Middle frontal gyrus (tissue), 1 donor: Measurements from ENCODE around the gene SAP30BP.
A peak's percentile ranks its signal among the peaks of the same experiment; 100 is the strongest.
"Not testable (repeated sequence)": the region's sequence is repeated elsewhere in the genome, so short reads cannot be mapped to it uniquely, and the experiment has no call there.

ENCODE experiments used
- DNase-seq: peaks from one replicate; pipeline ENCODE4 v3.0.0-alpha.2; 2015; ENCODE audit warnings: low spot score; ENCODE audit errors: extremely low spot score

SAP30BP gene

GRCh38 chr17:75633486-75634375 is 33.4 kb upstream of the SAP30BP start:
- peak; percentile 61 for DNase-seq

GRCh38 chr17:75634376-75634740 is 32.8 kb upstream of the SAP30BP start:
- DNase-seq = no peak

- no peak for DNase-seq
Observed at GRCh38 chr17:75634754-75635609, 32.2 kb upstream of the SAP30BP start.

- no peak for DNase-seq
Observed at GRCh38 chr17:75635610-75636202, 31.4 kb upstream of the SAP30BP start.

GRCh38 chr17:75636381-75637142 is 30.6 kb upstream of the SAP30BP start:
- DNase-seq = no peak

- no peak for DNase-seq
Observed at GRCh38 chr17:75637143-75637538, 30.0 kb upstream of the SAP30BP start.

- no peak for DNase-seq
Observed at GRCh38 chr17:75637551-75637950, 29.6 kb upstream of the SAP30BP start.

- not testable (repeated sequence) for DNase-seq
Observed at GRCh38 chr17:75638039-75638438, 29.1 kb upstream of the SAP30BP start.

GRCh38 chr17:75638893-75639292 is 28.2 kb upstream of the SAP30BP start:
- no peak for DNase-seq

GRCh38 chr17:75639327-75639726 is 27.8 kb upstream of the SAP30BP start:
- no peak for DNase-seq

- DNase-seq = no peak
Observed at GRCh38 chr17:75639771-75640555, 27.2 kb upstream of the SAP30BP start.

GRCh38 chr17:75640556-75641119 is 26.5 kb upstream of the SAP30BP start:
- no peak for DNase-seq

- DNase-seq = no peak
Observed at GRCh38 chr17:75641343-75641742, 25.8 kb upstream of the SAP30BP start.

- no peak for DNase-seq
Observed at GRCh38 chr17:75642182-75642783, 24.9 kb upstream of the SAP30BP start.

GRCh38 chr17:75642784-75643642 is 24.1 kb upstream of the SAP30BP start:
- no peak for DNase-seq

GRCh38 chr17:75643643-75644017 is 23.5 kb upstream of the SAP30BP start:
- no peak for DNase-seq

GRCh38 chr17:75645501-75645888 is 21.6 kb upstream of the SAP30BP start:
- no peak for DNase-seq

- peak; percentile 61 for DNase-seq
Observed at GRCh38 chr17:75645889-75646637, 21.1 kb upstream of the SAP30BP start.
